ENCODE data around the gene IFNLR1.

The IFNLR1 gene

DNA sequence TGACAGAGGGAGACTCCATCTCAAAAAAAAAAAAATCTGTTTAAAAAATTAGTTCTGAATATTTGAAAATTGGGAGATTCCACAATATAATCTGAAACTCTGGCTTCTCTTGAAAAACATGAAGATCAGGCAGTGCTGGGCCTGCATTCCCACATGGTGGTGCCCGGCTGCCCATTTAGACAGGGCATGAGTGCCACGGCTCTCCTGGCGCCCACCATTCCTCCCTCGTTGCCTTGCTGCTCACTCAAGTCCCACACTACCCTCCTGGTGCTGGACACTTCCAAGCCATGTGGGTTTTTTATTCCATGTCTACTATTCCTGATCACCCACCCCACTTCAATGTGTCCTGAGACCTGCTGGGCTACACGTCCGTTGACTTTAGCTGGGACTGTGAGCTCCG, 64.3 kb downstream of the IFNLR1 start:
- TF ChIP-seq TOX (CRISPR knock-in tag; IDR thresholded peaks at IDR 0.05; ENCODE audit: borderline replicate concordance): no peak
- no peak for TF ChIP-seq OSR1 (CRISPR knock-in tag; IDR thresholded peaks at IDR 0.05)
- TF ChIP-seq TSHZ2 (CRISPR knock-in tag; IDR thresholded peaks at IDR 0.05): no peak
- no peak for TF ChIP-seq CSDC2 (CRISPR knock-in tag; IDR thresholded peaks at IDR 0.05)
- TF ChIP-seq, protein P1, sequence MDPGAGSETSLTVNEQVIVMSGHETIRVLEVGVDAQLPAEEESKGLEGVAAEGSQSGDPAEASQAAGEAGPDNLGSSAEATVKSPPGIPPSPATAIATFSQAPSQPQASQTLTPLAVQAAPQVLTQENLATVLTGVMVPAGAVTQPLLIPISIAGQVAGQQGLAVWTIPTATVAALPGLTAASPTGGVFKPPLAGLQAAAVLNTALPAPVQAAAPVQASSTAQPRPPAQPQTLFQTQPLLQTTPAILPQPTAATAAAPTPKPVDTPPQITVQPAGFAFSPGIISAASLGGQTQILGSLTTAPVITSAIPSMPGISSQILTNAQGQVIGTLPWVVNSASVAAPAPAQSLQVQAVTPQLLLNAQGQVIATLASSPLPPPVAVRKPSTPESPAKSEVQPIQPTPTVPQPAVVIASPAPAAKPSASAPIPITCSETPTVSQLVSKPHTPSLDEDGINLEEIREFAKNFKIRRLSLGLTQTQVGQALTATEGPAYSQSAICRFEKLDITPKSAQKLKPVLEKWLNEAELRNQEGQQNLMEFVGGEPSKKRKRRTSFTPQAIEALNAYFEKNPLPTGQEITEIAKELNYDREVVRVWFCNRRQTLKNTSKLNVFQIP (CRISPR knock-in tag; IDR thresholded peaks at IDR 0.05; ENCODE audit: borderline replicate concordance, low read depth): no peak
- TF ChIP-seq PPARA (CRISPR knock-in tag; IDR thresholded peaks at IDR 0.05; ENCODE audit: borderline replicate concordance): no peak
- no peak for TF ChIP-seq GLIS3 (CRISPR knock-in tag; IDR thresholded peaks at IDR 0.05)
- no peak for TF ChIP-seq ZC3H10 (CRISPR knock-in tag; IDR thresholded peaks at IDR 0.05)
- no peak for ATAC-seq

- no peak for TF ChIP-seq OSR1 (CRISPR knock-in tag; IDR thresholded peaks at IDR 0.05)
- TF ChIP-seq PATZ1 (CRISPR knock-in tag; IDR thresholded peaks at IDR 0.05; ENCODE audit: borderline replicate concordance): no peak
- TF ChIP-seq ZC3H10 (CRISPR knock-in tag; IDR thresholded peaks at IDR 0.05): no peak
- TF ChIP-seq GLIS3 (CRISPR knock-in tag; IDR thresholded peaks at IDR 0.05): no peak
- no peak for TF ChIP-seq ESRRG (CRISPR knock-in tag; IDR thresholded peaks at IDR 0.05)
- TF ChIP-seq, protein P1 (CRISPR knock-in tag; IDR thresholded peaks at IDR 0.05; ENCODE audit: borderline replicate concordance, low read depth): no peak
- TF ChIP-seq ZNF565 (CRISPR knock-in tag; conservative IDR thresholded peaks at IDR 0.05; ENCODE audit: low read depth): no peak
- TF ChIP-seq CSRNP3 (CRISPR knock-in tag; IDR thresholded peaks at IDR 0.05): no peak
- TF ChIP-seq ZNF8 (CRISPR knock-in tag; IDR thresholded peaks at IDR 0.05): no peak
- no peak for TF ChIP-seq ZNF70 (CRISPR knock-in tag; IDR thresholded peaks at IDR 0.05)
- TF ChIP-seq ZFP30 (CRISPR knock-in tag; IDR thresholded peaks at IDR 0.05): no peak
- TF ChIP-seq, protein P2, sequence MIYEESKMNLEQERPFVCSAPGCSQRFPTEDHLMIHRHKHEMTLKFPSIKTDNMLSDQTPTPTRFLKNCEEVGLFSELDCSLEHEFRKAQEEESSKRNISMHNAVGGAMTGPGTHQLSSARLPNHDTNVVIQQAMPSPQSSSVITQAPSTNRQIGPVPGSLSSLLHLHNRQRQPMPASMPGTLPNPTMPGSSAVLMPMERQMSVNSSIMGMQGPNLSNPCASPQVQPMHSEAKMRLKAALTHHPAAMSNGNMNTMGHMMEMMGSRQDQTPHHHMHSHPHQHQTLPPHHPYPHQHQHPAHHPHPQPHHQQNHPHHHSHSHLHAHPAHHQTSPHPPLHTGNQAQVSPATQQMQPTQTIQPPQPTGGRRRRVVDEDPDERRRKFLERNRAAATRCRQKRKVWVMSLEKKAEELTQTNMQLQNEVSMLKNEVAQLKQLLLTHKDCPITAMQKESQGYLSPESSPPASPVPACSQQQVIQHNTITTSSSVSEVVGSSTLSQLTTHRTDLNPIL (CRISPR knock-in tag; IDR thresholded peaks at IDR 0.05; ENCODE audit: low read depth): no peak
- TF ChIP-seq RARB (CRISPR knock-in tag; IDR thresholded peaks at IDR 0.05): no peak
- no peak for TF ChIP-seq ISL1 (CRISPR knock-in tag; IDR thresholded peaks at IDR 0.05)
- no peak for TF ChIP-seq SNAI2 (CRISPR knock-in tag; IDR thresholded peaks at IDR 0.05)
- no peak for TF ChIP-seq TCF4 (CRISPR knock-in tag; IDR thresholded peaks at IDR 0.05; ENCODE audit: borderline replicate concordance)
- TF ChIP-seq TOX (CRISPR knock-in tag; IDR thresholded peaks at IDR 0.05; ENCODE audit: borderline replicate concordance): no peak
- no peak for TF ChIP-seq BACH2 (CRISPR knock-in tag; IDR thresholded peaks at IDR 0.05; ENCODE audit: borderline replicate concordance)
- TF ChIP-seq ARNTL (CRISPR knock-in tag; IDR thresholded peaks at IDR 0.05; ENCODE audit: borderline replicate concordance, low read depth): no peak
- no peak for TF ChIP-seq ZFP3 (CRISPR knock-in tag; IDR thresholded peaks at IDR 0.05)
- no peak for ATAC-seq
Observed at GRCh38 chr1:24121406-24121805, 65.7 kb downstream of the IFNLR1 start.

Measured in SK-N-SH treated with all-trans-retinoic acid at 6 μM for 48 hours (cell line).